Measurements from ENCODE around the gene FOXJ3.

Gene FOXJ3

GRCh38 chr1:42263019-42263418 is 72.0 kb downstream of the FOXJ3 start:
- no peak overlapping the region for H3K27ac ChIP-seq
- H3K9me3 ChIP-seq: no peaks in the 10 kb centered on the region
- peaks cover 9% of the 10 kb centered on the region for H3K36me3 ChIP-seq
- no peak for TF ChIP-seq CTCF (IDR thresholded peaks at IDR 0.05)
- H3K27me3 ChIP-seq: no peaks in the 10 kb centered on the region
- no peaks in the 10 kb centered on the region for H3K4me1 ChIP-seq (ENCODE audit: control insufficient read depth in 1 of 2, insufficient read depth in 1 of 2, low read depth in 1 of 2, low read length in 1 of 2)
- no peak overlapping the region for H3K4me3 ChIP-seq (ENCODE audit: low read depth in 1 of 2, low read length in 1 of 2)

- TF ChIP-seq CTCF (IDR thresholded peaks at IDR 0.05): no peak
- no peak overlapping the region for H3K4me3 ChIP-seq (ENCODE audit: low read depth in 1 of 2, low read length in 1 of 2)
- peaks cover 9% of the 10 kb centered on the region for H3K36me3 ChIP-seq
- no peaks in the 10 kb centered on the region for H3K9me3 ChIP-seq
- no peak overlapping the region for H3K27ac ChIP-seq
- no peaks in the 10 kb centered on the region for H3K4me1 ChIP-seq (ENCODE audit: control insufficient read depth in 1 of 2, insufficient read depth in 1 of 2, low read depth in 1 of 2, low read length in 1 of 2)
- no peaks in the 10 kb centered on the region for H3K27me3 ChIP-seq
Observed at GRCh38 chr1:42260376-42261070, 74.5 kb downstream of the FOXJ3 start.

GRCh38 chr1:42259739-42260064 is 75.3 kb downstream of the FOXJ3 start:
- no peaks in the 10 kb centered on the region for H3K4me1 ChIP-seq (ENCODE audit: control insufficient read depth in 1 of 2, insufficient read depth in 1 of 2, low read depth in 1 of 2, low read length in 1 of 2)
- peak overlapping the region; percentile 9 for H3K27ac ChIP-seq
- H3K27me3 ChIP-seq: no peaks in the 10 kb centered on the region
- H3K4me3 ChIP-seq (ENCODE audit: low read depth in 1 of 2, low read length in 1 of 2): no peak overlapping the region
- no peaks in the 10 kb centered on the region for H3K9me3 ChIP-seq
- H3K36me3 ChIP-seq: peaks cover 7% of the 10 kb centered on the region
- no peak for TF ChIP-seq CTCF (IDR thresholded peaks at IDR 0.05)

- Histone ChIP-seq H3K4me3 (ENCODE audit: low read depth in 1 of 2, low read length in 1 of 2) (no peak overlapping the region), H3K9me3 (no peaks in the 10 kb centered on the region), H3K4me1 (ENCODE audit: control insufficient read depth in 1 of 2, insufficient read depth in 1 of 2, low read depth in 1 of 2, low read length in 1 of 2) (no peaks in the 10 kb centered on the region), H3K36me3 (peaks cover 2% of the 10 kb centered on the region), H3K27me3 (no peaks in the 10 kb centered on the region), H3K27ac (peak overlapping the region; percentile 9)
- no peak for TF ChIP-seq CTCF (IDR thresholded peaks at IDR 0.05)
Observed at GRCh38 chr1:42259059-42259738, 75.8 kb downstream of the FOXJ3 start.

GRCh38 chr1:42258218-42258617 is 76.8 kb downstream of the FOXJ3 start:
- TF ChIP-seq CTCF (IDR thresholded peaks at IDR 0.05): no peak
- no peaks in the 10 kb centered on the region for H3K9me3 ChIP-seq
- H3K4me3 ChIP-seq (ENCODE audit: low read depth in 1 of 2, low read length in 1 of 2): no peak overlapping the region
- H3K4me1 ChIP-seq (ENCODE audit: control insufficient read depth in 1 of 2, insufficient read depth in 1 of 2, low read depth in 1 of 2, low read length in 1 of 2): no peaks in the 10 kb centered on the region
- no peaks in the 10 kb centered on the region for H3K36me3 ChIP-seq
- no peak overlapping the region for H3K27ac ChIP-seq
- H3K27me3 ChIP-seq: no peaks in the 10 kb centered on the region

All from neutrophil (primary cell).